Measurements from ENCODE around the gene ESRRA.
"Not testable (repeated sequence)": the region's sequence is repeated elsewhere in the genome, so short reads cannot be mapped to it uniquely, and the experiment has no call there.

DNA sequence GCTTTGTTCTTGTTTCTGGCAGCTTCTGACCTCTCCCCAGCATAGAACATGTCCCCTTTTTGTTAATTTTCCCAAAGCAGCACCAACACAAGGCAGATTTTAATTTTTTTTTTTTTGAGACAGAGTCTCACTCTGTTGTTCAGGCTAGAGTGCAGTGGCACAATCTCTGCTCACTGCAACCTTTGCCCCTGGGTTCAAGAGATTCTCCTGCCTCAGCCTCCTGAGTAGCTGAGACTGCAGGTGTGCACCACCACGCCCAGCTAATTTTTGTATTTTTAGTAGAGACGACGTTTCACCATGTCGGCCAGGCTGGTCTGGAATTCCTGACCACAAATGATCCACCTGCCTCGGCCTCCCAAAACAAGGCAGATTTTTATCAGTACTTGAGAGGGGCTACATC lies 2.5 kb downstream of the ESRRA start:
- not testable (repeated sequence) for TF ChIP-seq CTCF (conservative IDR thresholded peaks at IDR 0.05; ENCODE audit: low read depth, low read length); EZH2 (IDR thresholded peaks at IDR 0.05; ENCODE audit: low read length, unreplicated experiment); EZH2phosphoT487 (IDR thresholded peaks at IDR 0.05; ENCODE audit: borderline replicate concordance, low read length)
